Measurements from ENCODE around the gene RC3H1.
A peak's percentile ranks its signal among the peaks of the same experiment; 100 is the strongest.
"Not testable (repeated sequence)": the region's sequence is repeated elsewhere in the genome, so short reads cannot be mapped to it uniquely, and the experiment has no call there.

The RC3H1 gene

GRCh38 chr1:174022080-174022975, at the start of gene RC3H1:
Gene RC3H1, minus strand, starts transcription at chr1:174022357. Its CDS starts 29,372 bp downstream, at chr1:173992985.
- no peak for FAIRE-seq

- FAIRE-seq: no peak
Observed at GRCh38 chr1:174070614-174071013, 48.5 kb upstream of the RC3H1 start.

DNA sequence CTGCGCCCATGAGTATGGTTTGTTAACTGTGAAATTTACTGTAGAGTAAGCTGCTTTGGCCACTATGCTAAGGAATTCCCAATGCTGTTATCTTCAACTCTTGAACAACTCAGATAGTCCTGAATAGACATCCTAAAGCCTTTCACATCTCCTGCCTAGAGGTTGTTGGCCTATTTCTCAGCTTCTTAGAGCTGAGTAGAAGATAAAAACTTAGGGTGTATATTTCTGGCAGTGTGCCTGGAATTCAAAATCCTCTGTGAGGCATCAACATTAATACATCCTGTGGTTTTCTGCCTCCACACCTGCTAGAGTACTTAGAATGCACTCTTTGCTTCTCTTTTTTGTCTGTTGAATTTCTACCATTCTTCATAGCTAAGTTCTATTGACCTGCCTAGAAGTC, 45.8 kb upstream of the RC3H1 start:
- no peak for FAIRE-seq

DNA sequence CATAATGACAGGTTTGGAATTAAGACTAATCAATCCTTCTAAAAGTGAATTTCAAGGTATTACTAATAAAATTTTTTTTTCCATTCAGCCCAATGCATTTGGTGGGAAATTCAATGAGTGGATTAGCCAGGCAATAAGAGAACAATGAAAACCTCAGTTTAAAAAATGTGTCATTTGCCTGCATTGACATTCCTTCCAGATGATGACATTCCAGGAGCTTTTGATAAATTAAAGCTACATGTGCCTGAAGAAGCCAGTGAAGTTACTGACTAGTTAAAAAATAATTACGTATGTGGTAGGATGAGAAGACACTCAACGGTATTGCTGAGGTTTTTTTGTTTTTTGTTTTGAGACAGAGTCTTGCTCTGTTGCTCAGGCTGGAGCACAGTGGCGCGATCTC, 37.9 kb upstream of the RC3H1 start:
- FAIRE-seq: no peak

GRCh38 chr1:174058624-174059023, 36.5 kb upstream of the RC3H1 start:
- FAIRE-seq: no peak

DNA sequence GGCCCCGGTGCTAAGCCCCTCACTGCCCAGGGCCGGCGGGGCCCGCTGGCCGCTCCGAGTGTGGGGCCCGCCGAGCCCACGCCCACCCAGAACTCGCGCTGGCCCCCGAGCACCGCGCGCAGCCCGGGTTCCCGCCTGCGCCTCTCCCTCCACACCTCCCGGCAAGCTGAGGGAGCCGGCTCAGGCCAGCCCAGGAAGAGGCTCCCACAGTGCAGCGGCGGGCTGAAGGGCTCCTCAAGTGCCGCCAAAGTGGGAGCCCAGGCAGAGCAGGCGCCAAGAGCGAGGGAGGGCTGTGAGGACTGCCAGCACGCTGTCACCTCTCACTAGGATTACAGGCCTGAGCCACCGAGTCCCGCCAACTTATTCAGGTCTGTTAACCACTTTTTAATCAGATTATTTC, 34.5 kb upstream of the RC3H1 start:
- not testable (repeated sequence) for FAIRE-seq

DNA sequence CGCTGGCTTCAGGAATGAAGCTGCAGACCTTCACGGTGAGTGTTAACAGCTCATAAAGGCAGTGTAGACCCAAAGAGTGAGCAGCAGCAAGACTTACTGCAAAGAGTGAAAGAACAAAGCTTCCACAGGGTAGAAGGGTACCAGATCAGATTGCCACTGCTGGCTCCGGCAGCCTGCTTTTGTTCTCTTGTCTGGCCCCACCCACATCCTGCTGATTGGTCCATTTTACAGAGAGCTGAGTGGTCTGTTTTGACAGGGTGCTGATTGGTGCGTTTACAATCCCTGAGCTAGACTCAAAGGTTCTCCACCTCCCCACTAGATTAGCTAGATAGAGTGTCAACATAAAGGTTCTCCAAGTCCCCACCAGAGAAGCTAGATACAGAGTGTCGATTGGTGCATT, 33.6 kb upstream of the RC3H1 start:
- not testable (repeated sequence) for FAIRE-seq

- no peak for FAIRE-seq
Observed at GRCh38 chr1:174053826-174054225, 31.7 kb upstream of the RC3H1 start.

DNA sequence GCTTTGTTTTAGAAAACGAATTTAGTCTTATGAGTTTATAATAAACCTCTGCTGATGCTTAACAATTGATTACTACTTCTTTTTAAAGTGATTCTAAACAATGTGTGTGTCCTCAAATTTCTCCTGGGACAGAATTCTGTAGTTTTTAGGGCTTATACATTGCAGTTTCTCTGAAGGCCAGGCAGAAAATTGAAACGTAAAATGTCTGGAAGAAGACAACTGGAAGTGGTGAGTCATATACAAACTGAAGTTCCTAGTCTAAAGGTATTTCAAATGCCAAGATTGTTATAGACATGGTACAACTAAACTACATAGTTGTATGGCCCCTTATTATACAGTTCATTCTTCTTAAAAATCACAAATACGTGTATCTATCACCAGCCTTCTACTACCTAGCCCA, 30.5 kb upstream of the RC3H1 start:
- no peak for FAIRE-seq

DNA sequence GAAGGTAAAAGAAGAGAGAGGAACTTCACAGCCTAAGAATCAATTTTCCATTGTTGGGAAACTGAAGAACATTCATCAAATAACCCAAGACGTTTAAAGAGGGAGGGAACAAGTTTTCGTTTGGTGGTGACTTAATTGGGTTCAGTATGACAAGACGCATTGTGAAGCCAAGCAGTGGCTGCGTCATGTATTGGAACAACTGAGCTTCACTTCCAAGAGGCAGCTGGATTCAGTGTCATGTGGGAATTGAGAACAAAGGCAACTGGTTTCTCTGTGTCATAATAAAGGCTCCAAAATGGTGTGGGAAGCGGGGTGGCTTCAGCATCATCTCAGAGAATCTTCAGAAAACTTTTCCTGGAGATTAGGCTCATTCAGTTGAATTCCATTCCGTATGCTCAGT, 29.8 kb upstream of the RC3H1 start:
- no peak for FAIRE-seq

- FAIRE-seq: no peak
Observed at GRCh38 chr1:174049514-174049913, 27.4 kb upstream of the RC3H1 start.

DNA sequence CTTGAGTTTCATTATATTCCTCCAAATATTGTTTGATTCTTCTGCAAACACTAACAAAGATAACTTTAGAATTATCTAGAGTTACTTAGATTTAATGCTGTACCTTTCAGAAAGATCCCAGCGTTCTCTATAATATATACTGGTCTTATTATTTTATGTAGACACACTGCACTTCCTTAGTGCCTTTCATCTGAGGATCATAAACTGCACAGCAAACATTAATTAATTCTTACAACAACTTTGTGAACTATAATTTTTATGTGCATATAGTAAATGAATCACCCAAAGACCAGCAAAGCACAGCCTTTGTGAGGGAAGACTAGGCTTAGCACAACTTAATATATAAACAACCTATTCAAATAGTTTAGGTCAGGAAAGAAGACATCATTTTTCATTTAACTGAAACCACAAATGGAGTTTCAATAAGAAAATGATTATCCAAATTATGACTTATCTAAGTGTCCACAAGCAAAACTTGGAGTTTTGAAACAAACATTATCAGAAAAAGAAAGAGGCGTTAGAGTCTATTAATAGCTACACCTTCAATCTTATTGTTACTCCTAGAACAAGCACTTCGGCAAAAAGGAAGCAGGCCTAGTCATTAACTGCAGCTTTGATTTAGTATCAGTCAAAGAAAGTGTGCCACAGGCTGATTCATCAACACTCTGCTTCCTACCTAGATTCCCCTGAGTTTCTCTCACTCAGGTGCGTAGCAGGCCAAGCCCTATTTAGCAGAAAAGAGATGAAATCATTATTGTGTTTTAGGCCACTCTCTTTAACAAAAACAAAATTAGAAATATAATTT, 22.5 kb upstream of the RC3H1 start:
- FAIRE-seq: no peak

GRCh38 chr1:174042509-174042908, 20.4 kb upstream of the RC3H1 start:
- not testable (repeated sequence) for FAIRE-seq

- FAIRE-seq: no peak
Observed at GRCh38 chr1:174041369-174041768, 19.2 kb upstream of the RC3H1 start.

DNA sequence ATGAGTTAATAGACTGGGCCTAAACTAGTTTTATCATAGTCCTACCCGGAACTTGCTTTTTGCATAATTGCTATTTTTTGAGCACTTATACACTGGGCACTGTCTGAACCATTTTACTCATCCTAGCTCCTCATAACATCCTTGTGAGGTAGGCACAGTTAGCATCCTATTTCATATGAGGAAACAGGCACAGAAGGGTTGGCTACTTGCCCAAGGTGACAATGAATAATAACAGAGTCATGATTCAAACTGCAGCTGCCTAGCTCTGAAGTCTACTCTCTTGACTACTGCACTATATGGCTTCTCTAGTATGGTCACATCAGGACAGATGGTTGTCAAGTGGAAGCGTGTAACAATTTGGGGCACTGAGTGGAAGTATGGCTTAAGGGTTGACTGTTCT, 18.2 kb upstream of the RC3H1 start:
- FAIRE-seq: no peak

GRCh38 chr1:174039027-174039426, 16.9 kb upstream of the RC3H1 start:
- no peak for FAIRE-seq

- FAIRE-seq: no peak
Observed at GRCh38 chr1:174036798-174037197, 14.6 kb upstream of the RC3H1 start.

- no peak for FAIRE-seq
Observed at GRCh38 chr1:174036204-174036603, 14.0 kb upstream of the RC3H1 start.

DNA sequence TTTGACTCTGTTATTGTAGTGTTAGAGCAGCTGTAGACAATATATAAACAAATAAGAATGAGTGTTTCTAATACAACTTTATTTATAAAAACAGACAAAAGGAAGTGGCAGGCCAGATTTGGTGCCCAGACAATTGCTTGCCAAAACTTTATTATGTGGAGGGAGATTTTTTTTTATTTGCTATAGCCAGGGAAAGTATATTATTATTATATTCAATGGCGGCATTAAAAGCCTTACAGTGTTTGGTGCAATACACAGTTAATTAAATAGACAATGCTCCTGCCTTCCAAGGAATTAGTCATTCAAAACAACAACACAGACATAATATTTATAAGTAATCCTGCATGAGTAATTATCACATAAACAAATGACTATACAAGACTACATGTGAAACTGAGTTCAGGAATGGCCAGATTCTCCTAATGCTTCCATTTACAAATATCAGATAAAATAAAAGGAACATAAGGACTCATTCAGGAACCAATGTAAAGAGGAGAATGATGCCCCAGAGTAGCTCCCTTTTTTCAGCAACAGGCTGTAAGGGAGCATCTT, 10.6 kb upstream of the RC3H1 start:
- FAIRE-seq: no peak

GRCh38 chr1:174031099-174031498, 8.9 kb upstream of the RC3H1 start:
- FAIRE-seq: no peak

GRCh38 chr1:174028495-174028894, 6.3 kb upstream of the RC3H1 start:
- no peak for FAIRE-seq

GRCh38 chr1:174023440-174023839, 1.3 kb upstream of the RC3H1 start:
- peak; percentile 60 for FAIRE-seq

DNA sequence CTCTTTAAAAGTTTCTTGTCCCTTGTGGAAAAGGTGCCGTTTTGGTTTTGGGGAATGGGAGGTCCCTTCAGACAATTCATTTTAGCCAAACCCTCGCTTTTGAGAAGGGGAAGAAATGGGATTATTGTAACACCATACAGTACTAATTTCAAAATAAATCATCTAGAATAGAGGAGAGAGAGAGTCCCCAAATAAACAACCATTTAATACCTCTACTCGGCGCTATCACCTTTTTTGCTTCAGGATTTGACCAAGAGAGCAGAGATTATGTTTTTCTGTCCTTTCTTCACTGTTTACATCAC, 770 bp upstream of the RC3H1 start:
- FAIRE-seq: no peak

- FAIRE-seq: no peak
Observed at GRCh38 chr1:174021591-174022079, 522 bp downstream of the RC3H1 start.
